BE2C (cell line): ENCODE results near the gene DPF3.

Experiments
- DNase-seq: peaks from one replicate; pipeline ENCODE4 v3.0.0-alpha.2; 2020
- H3K27me3 ChIP-seq: fragments of 250-450 bp; sonication (Bioruptor Pico); 2 replicates; pipeline ENCODE4 v1.5.1; 2020; ENCODE audit warnings: mild to moderate bottlenecking
- H3K36me3 ChIP-seq: fragments of 250-450 bp; sonication (Bioruptor Pico); 2 replicates; pipeline ENCODE4 v1.5.1; 2020; ENCODE audit warnings: mild to moderate bottlenecking
- H3K4me1 ChIP-seq: fragments of 250-450 bp; sonication (Bioruptor Pico); 2 replicates; pipeline ENCODE4 v1.5.1; 2020
- H3K4me3 ChIP-seq: 2 replicates; pipeline ENCODE4 v1.5.1; 2011; ENCODE audit warnings: low read depth, low read length
- H3K9me3 ChIP-seq: fragments of 250-450 bp; sonication (Bioruptor Pico); 2 replicates; pipeline ENCODE4 v1.5.1; 2020
- TF ChIP-seq, protein P1 (sequence below): IDR thresholded peaks from 2 replicates; pipeline ENCODE4 v1.5.1; 2012; ENCODE audit warnings: mild to moderate bottlenecking, low read depth, low read length

Gene DPF3

DNA sequence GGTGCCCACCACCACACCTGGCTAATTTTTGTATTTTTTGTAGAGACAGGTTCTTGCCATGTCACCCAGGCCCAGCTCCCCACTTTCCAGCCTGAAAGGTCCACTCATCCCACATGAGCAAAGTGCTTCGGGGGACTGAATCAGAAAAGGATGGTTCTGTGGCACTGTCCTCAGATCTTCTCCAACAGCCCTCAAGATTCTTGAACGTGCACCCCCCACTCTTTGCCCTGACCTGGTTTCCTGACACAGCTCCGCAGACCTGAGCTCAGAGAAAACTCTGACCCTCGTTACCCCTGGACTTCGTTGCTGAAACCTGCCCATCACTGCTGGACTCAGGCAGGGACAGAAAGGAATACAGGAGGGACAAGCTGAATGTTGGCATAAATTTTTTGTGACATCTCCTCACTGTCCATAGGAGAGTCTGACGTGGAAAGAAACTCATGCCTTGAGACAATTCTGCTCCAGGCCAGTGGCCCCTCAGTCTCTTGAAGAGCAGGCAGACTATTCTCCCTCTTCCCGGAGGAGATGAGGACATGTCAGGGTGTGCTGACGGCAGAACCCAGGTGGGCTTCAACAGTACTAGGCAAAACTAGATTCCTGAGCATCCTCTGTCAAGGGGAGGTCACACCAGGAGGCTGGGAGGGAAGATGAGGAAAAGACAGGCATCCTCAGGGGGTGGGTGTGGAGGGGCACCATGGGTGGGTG, 149.3 kb downstream of the DPF3 start:
- Histone ChIP-seq H3K9me3 (no peaks in the 10 kb centered on the region), H3K4me1 (peaks cover 32% of the 10 kb centered on the region), H3K4me3 (no peak overlapping the region), H3K27me3 (no peaks in the 10 kb centered on the region), H3K36me3 (peaks cover 9% of the 10 kb centered on the region)
- no peak for DNase-seq
- TF ChIP-seq, protein P1, sequence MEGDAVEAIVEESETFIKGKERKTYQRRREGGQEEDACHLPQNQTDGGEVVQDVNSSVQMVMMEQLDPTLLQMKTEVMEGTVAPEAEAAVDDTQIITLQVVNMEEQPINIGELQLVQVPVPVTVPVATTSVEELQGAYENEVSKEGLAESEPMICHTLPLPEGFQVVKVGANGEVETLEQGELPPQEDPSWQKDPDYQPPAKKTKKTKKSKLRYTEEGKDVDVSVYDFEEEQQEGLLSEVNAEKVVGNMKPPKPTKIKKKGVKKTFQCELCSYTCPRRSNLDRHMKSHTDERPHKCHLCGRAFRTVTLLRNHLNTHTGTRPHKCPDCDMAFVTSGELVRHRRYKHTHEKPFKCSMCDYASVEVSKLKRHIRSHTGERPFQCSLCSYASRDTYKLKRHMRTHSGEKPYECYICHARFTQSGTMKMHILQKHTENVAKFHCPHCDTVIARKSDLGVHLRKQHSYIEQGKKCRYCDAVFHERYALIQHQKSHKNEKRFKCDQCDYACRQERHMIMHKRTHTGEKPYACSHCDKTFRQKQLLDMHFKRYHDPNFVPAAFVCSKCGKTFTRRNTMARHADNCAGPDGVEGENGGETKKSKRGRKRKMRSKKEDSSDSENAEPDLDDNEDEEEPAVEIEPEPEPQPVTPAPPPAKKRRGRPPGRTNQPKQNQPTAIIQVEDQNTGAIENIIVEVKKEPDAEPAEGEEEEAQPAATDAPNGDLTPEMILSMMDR, result no peak

DNA sequence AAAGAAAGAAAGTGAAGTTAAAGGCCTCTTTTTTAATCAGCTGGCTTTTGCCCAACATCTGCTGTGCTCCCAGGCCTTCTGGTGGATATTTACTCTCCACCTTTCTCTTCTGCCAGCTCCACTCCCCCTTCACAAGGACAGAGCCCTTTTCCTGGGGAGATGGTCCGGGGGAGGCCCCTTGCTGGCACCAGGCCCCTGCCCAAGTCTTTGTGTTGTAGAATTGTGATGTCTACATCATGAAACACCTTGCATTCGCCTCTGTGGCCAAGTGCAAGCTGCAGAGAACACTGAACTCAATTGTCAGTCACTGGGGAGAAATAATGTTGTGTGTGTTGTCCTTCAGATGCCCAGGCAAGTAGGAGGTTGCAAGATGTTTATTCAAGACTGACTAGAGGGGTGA, 150.3 kb downstream of the DPF3 start:
- H3K27me3 ChIP-seq, result no peaks in the 10 kb centered on the region
- peaks cover 39% of the 10 kb centered on the region for H3K4me1 ChIP-seq
- peak; percentile 33 for DNase-seq
- peaks cover 2% of the 10 kb centered on the region for H3K36me3 ChIP-seq
- TF ChIP-seq, protein P1, result no peak
- H3K9me3 ChIP-seq, result no peaks in the 10 kb centered on the region
- no peak overlapping the region for H3K4me3 ChIP-seq

DNA sequence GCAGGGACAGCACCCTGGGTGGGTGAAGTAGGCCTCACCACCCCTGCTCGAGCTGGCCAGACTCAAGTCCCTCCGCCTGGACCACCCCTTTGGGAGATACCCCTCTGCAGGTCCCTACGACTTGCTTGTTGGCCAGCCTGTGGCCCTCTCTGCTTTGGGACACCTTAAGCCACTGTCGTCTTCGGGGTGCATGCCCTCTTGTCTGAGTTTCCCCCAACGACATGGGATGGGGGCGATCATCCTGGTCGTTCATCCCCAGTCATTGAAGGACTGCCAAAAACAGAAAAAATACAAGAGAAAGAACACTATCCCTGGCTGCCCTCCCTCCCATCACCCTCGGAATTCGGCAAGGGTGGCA, 151.1 kb downstream of the DPF3 start:
- DNase-seq, result no peak
- no peaks in the 10 kb centered on the region for H3K9me3 ChIP-seq
- no peaks in the 10 kb centered on the region; the same call in 1 of the 2 replicates for H3K36me3 ChIP-seq
- H3K27me3 ChIP-seq, result no peaks in the 10 kb centered on the region
- TF ChIP-seq, protein P1, result no peak
- peaks cover 47% of the 10 kb centered on the region for H3K4me1 ChIP-seq
- H3K4me3 ChIP-seq, result no peak overlapping the region

DNA sequence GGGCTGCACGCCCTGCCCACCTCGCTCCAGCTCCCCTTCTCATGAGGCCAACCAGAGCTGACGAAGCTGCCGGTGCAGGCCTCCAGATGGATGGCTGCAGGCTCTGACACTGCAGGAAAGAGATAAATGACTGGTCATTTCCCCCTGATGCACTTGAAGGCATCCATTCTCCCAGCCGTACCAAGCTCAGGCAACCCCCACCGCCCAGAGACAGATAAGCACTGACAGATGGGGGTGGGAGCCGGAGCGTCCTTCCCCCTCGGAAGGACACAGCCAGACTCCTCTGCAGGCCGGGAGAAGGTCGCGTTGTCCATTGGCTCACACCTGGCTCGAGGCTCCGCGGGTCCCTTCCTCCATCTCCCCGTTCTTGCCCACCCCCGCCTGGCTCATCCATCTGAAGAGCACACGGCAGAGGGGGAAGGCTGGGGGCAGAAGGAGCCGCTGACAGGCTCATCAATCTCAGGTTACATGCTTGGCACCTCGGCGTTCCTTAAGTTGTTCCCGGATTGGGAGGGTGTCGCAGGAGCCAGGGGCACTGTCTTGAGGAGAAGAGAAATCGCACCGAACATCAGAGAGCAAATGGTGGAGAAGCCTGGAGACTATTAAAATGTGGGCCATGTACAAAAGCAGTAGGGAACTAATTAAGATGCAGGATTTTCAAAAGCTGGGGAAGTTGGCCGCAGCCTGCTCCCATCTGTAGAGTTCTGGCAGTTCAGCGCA, 151.6 kb downstream of the DPF3 start:
- DNase-seq, result peak; percentile 90
- H3K27me3 ChIP-seq, result no peaks in the 10 kb centered on the region
- peak overlapping the region; percentile 15 for H3K4me3 ChIP-seq
- no peaks in the 10 kb centered on the region; the same call in 1 of the 2 replicates for H3K36me3 ChIP-seq
- TF ChIP-seq, protein P1, result no peak
- H3K9me3 ChIP-seq, result no peaks in the 10 kb centered on the region
- peaks cover 49% of the 10 kb centered on the region for H3K4me1 ChIP-seq

DNA sequence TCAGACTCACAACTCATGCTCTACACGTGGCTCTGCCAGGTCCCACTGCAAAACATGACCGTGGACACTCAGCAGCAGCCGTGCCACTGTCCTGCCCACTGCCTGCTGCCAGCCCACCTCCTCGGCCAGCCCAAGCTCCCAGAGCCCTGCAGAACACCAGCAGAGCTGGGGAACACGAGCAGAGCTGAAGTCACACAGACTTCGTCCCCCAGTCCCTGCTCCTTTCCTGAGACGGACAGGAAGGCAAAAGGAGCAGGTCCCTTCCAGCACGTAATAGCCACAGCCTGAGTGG, 152.1 kb downstream of the DPF3 start:
- no peak for DNase-seq
- Histone ChIP-seq H3K9me3 (no peaks in the 10 kb centered on the region), H3K27me3 (no peaks in the 10 kb centered on the region), H3K4me3 (peak overlapping the region; percentile 7; the same call in 1 of the 2 replicates), H3K36me3 (no peaks in the 10 kb centered on the region; the same call in 1 of the 2 replicates), H3K4me1 (peaks cover 51% of the 10 kb centered on the region)
- TF ChIP-seq, protein P1, result no peak
